Hepatocyte (in vitro differentiated cells): ENCODE measurements around the gene ARHGEF1.

Experiments used
- CTCF ChIP-seq: fragments of 200-600 bp; sonication (generic); IDR thresholded peaks from 2 replicates; pipeline ENCODE4 v1.5.1; 2016; ENCODE audit warnings: antibody characterized with exemption, mild to moderate bottlenecking; ENCODE audit not compliant: poor library complexity
- EZH2phosphoT487 ChIP-seq: fragments of 200-600 bp; sonication (generic); IDR thresholded peaks from one replicate; pipeline ENCODE4 v1.6.1; 2018; ENCODE audit warnings: antibody characterized with exemption, mild to moderate bottlenecking, low read depth, moderate library complexity; ENCODE audit not compliant: unreplicated experiment, severe bottlenecking

GRCh38 chr19:41910240-41910991 lies 27.4 kb downstream of the ARHGEF1 start:
- TF ChIP-seq CTCF = no peak
- TF ChIP-seq EZH2phosphoT487 = no peak
